HG03064 (cell line): ENCODE data around the gene TRPV5.

Experiments used
- ATAC-seq: cut with Tn5 transposase; IDR thresholded peaks from one replicate; pipeline ENCODE4 v1.9.1; 2021; ENCODE audit warnings: low read depth; ENCODE audit not compliant: unreplicated experiment

The TRPV5 gene

DNA sequence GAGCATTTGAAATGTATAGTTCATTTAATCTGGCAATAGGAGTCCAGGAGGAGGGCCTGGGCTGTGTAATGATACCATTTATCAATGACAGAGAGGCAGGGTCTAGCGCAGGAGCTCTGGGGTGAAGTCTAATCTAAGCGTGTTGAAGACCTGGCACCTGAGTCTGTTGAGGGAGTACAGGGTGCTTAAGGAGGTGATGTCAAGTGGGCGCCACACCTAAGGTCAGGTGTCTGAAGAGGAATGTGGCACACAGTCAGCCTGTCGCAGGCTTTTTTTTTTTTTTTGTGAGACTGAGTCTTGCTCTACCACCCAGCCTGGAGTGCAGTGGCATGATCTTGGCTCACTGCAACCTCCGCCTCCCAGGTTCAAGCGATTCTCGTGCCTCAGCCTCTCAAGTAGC lies 8.0 kb upstream of the TRPV5 start:
- no peak for ATAC-seq

DNA sequence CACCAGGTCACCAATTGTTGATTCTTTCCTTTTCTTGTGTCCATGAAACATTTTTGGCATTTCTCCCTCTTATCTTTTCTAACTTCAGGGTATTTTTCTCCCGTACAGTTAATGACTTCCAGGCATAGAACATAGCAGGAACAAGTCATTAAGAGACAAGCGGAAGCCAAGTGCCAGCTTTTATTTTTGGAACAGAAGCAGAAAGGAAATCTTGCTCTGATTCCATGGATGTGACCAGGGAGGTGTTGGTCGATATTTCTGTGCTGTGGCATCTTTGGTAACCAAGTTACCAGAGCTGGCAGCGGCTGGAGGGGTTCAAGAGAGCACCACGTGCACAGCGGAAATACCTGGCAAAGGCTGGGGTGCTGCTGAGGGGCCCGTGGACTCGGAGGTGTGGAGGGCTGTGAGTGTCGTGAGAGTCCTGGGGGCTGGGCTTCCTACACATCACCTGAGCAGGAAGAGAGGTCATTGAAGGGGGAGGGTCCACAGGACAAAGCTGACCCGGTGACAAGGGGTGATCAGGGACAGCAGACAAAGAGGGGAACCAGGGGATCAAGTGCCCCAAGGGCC lies 7.5 kb upstream of the TRPV5 start:
- no peak for ATAC-seq

DNA sequence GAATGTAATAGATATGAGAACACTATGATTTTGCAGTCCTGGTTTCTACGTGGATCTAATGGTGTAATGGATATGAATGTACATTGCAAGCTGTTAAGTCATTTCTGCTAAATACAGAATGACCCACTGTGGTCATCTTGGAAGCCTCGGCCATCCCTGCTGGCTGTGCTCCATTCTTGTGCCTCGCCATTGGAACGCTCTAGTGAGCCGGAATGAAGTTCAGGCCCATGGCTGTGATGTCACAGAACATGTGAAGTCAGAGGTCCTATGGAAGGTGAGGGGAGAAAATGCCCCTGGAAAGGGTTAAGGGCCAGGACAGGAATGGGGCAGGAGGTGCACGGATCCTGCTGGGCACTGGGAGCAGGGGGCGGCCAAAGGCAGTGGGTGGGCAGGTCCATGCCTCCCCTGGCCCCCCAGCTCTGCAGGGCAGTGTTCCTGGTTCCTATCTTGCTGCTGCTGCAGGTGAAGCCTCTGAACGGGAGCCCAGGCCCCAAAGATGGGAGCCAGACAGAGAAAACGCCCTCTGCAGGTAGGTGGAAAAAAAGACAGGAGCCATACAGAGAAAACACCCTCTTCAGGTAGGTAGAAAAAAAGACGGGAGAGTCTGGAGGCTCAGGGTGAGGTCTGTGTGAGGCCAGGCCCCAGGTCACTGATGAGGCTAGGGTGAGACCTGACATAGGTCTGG lies 5.8 kb upstream of the TRPV5 start, which contains the start of gene LLCFC1:
LLCFC1 (plus strand) TSS at position 259 of the 685 bp plus-strand sequence; CDS start at position 397, 138 bp downstream.
- ATAC-seq = no peak

DNA sequence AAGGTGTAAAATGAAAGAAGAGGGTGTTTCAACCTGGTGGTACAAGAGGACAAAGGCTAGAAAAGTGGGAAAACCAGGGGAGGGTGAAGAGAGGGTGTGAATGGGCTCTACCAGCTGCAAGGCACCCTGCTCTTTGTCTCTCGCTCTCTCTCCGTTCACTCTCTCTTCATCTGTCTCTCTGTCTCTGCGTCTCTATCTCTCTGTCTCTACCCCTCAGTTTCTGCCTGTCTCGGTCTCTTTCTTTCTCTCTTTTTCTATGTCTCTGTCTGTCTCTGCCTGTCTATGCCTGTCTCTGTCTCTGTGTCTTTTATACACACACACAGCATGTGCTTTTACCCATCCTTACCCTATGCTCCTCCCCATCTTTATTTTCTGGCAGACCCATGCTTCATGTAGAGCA lies 5.1 kb upstream of the TRPV5 start:
- ATAC-seq = no peak

DNA sequence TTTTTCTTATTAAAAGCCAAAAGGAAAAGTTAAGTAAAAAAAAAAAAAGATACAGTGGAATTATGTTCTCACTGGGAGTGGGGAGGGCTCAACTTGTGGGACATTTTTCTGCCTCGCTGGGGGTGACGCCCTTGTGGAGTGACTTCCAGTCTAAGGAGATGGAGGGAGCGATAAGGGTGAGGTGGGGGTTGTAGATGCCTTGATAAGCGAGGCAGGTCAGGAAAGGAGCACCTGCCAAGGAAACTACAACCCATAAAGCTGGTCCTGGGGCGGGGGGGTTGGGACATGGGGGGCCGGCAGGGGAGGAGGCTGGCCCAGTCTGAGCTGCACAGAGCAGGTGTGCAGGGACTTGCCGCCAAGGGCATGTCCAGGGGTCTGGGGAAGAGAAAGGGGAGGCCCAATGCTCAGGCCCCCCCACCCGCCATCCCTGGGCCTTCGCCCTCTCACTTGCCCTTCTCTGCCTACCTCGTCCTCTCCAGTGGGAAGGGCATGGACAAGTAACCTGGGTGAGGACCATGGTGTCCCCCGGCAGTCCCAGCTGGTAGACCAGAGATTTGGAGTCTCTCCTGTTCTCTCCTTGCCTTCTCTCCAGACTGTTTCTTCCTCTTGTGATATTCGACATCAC lies 2.5 kb upstream of the TRPV5 start:
- ATAC-seq = no peak

DNA sequence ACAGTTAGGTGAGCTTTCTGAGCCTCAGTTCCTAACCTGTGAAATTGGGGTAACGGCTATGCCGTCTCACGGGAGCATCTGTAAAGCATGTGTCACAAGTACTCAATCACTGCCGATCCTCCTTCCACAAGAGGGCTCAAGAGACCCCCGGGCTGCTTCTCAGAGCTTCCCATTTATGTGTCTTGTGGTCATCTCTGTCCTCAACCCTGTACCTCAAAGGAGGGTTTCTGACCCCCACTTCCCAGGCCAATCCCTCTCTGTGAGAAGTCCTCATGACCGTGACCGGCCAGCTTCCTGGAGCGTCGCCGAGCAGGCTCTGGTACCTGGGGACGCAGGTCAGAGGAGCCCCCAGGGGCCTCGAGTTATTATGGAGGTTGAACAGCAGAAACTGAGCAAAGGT lies 510 bp upstream of the TRPV5 start:
- no peak for ATAC-seq

DNA sequence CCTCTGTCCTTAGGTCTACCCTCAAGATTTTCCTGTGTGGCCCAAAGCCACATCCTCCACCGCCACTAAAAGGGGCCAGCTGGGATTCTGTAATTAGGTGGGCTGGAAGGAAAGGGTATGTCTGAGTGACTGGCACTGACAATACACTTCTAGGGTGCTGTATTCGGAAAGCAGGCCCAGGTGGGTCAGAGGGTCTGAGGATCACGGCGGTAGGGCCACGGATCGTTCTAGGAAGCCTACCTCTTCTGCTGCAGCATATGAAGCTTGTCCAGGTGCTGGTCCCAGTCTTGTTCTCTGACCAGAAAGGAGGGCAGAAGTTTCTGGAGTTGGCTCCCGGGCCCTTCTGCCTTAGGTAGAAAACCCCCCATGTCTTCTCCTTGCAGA lies 462 bp downstream of the TRPV5 start:
- ATAC-seq = no peak

DNA sequence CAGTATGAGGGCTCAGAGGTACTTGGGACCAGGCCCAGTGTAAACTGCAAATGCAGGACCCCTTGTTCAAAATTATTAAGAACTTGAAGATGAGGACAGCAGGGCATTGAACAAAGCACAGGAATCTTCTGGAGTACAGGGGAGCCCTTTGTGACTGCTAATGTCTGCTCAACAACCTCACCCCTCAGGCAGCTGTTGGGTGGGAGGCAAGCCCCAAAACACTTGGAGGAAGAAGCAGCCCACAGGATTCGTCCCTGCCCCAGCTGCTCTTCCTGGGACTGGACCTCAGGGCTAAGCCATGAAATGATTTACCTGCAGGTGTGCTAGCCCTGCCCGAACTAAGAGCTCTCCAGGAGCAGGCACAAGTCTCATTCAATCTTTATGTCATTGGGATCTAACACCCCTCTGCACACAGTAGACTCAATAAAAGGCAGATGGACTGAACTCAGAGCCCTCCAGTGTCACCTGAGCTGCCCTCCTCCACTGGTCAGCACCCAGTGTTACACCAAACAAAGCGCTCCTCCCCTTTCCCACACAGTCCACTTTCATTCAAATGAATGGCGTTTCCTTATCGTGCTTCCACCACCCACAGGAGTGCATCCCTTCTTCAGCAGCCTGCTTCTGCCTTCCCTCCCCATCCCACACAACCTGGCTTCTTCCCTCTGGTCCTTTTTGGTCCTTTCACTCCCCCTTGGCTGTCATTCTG lies 1.0 kb downstream of the TRPV5 start:
- no peak for ATAC-seq

DNA sequence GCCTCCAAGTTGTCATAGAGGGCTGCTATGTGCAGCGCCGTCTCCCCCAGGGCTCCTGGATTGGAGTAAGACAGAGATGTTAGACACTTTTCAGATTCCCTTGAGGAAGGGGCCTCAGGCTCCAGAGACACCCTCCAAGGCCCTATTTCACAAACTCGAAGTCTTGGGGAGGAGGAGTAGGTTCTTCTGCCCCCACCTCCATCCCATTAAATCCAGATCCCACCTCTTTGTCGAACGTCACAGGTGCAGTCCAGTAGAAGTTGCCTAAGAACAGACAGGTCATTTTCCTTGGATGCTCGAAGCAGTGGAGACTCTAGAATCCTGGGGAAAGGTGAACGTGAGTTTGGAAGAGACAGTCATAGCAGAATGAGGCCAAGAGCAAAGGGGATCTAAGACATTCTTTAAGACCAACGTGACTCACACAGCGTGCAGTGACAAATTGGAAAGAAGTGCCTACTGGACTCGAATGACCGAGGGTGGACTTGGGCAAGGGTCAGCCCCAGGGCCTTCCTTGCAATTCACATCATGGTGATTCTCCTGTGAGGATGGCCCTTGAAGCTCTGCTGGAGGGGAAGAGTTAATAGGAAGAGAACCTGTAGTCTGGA lies 3.3 kb downstream of the TRPV5 start:
- no peak for ATAC-seq

DNA sequence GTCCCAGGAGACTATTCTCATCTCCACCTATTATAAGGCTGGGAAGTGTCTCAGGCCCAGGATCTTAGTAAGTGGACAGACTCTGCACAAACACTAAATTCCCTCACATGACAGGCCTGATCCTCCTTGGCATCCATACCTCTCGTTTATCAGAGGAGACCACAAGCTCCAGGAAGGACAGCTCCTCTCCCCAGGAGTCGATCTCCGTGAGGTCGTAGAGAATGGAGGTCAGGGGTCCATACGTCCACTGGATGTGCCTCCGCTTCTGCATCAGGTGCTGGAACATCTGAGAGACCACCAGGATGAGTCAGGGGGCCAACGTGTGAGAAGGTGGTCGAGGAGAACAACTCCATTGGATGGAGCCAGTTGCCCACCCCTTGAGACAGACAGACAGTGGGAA lies 5.6 kb downstream of the TRPV5 start:
- ATAC-seq = no peak

DNA sequence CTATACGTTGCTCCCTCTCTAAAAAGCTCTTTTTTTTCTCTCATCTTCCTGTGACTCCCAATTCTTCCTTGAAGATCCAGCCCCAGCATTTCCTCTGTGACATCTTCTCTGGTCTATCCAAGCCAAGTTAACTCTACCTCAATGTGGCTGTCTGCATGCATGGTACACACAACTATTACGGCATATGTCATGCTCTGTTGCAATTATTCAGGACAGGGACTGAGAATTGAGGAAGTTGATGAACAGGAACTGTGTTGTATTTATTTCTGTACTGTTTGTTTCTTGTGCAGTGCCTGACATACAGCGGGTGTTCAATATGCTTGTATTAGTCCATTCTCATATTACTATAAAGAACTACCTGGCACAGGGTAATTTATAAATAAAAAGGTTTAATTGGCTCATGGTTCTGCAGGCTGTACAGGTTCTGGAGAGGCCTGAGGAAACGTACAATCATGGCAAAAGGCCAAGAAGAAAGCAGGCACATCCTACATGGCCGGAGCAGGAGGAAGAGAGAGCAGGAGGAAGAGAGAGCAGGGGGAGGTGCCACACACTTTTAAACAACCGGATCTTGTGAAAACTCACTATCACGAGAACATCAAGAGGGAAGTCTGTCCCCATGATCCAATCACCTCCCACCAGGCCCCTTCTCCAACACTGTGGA lies 6.3 kb downstream of the TRPV5 start:
- ATAC-seq = no peak

DNA sequence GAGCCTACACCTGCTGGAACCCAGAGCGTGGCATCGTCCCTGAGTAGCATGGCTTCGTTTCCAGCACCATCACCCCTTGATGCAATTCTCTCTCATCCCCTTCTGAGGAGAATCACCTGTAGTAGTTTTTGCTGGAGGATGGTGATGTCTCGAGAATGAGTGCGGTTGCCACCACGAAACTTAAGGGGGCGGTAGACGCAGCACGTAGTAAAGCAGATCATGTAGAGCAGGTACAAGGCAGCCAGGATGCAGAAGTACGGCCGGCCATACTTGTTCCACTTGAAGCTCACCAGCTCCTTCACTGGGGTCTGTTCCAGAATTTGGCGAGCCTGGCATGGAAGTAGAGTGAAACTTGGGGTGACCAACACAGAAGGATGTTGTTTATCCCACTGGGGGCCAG lies 8.1 kb downstream of the TRPV5 start:
- ATAC-seq = no peak

DNA sequence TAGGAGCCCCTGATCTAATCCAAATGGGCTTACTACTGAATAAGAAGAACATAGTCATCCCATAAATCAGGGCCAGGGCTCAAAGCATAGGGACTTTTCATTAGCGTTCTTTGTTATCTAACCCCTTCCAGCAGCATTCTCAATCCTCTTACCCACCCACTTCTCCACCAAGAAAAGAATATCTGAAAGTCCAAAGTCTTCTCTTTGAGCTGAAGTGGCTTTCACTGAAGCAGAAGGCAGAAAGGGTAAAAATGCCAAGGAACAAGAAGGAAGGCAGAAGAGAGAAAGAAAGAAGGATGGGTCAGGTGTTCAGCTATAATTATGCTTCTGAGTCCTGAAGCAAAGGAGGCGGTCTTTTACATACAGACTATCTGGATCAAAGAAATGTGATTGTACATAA lies 10.2 kb downstream of the TRPV5 start:
- ATAC-seq = no peak

DNA sequence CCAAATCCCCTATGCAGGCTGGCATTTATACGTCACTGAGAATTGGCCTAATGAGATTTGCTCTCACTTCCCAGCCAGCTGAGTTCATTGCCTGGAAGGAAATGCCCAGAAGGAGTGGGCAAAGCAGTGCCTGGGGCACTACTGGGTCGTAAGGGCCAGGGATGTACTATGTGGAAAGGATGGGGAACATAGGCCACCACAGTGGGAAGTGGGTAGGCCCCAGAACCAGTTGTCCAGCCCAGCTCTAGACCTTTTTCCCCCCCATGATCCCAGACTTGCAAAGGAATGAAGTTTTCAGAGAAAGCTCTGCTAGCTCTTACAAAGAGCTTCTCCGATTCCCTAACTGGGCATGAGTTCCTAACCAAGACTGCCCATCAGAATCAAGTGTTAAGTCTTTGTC lies 13.9 kb downstream of the TRPV5 start:
- no peak for ATAC-seq

DNA sequence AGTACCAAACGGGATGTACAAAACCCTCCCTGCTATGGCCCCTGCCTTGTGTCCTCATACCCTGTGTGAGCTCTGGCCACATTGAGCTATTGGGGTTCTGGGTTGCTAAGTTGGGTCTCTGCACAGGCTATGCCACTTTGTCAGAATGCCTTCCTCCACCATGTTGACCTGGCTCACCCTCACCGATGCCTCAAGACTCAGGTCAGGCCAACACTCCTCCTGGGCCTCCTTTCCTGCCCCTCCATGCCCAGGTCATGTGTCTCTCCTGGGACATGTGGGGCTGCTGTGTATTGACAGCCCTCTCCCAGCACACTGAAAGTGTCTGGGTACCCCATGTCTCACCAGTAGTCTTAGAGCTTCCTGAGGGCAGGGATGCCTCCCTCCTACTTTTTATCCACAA lies 14.6 kb downstream of the TRPV5 start:
- no peak for ATAC-seq

DNA sequence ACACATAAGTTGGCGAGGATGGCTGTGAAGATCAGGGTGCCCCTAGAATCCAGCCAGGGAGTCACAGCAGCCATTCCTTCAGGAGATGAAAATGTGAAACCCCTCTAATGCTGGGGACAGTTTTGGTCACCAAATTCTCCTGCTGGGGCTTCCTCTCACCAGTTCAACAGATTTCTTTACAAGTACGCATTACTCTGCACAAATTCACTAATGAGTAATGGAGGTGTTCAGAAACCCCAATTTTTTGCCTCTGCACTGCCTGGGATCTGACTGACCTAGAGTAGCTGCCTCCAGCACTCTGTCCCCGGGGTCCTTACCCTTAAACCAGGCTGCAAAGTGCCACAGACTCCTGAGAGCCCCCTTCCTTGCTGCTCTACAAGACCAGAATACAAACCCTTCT lies 16.1 kb downstream of the TRPV5 start:
- ATAC-seq = no peak

DNA sequence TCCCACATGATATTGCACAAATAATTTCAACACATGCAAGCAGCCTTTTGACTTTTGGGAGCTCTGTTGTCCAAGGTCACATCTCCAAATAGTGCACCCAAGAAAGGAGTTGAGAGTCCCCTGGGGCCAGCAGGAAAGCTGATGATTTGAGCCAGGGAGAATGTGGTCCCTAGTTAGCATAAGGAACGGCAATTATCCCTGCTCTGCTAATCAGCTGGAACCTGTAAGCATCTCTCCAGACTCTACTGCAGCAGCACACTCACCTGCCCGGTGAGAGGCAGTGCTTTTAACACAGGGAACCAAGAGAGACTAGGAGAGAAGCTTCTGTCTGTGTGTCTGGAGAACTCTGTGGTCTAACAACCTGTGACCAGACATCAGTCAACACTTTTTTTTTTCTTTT lies 17.0 kb downstream of the TRPV5 start:
- no peak for ATAC-seq

DNA sequence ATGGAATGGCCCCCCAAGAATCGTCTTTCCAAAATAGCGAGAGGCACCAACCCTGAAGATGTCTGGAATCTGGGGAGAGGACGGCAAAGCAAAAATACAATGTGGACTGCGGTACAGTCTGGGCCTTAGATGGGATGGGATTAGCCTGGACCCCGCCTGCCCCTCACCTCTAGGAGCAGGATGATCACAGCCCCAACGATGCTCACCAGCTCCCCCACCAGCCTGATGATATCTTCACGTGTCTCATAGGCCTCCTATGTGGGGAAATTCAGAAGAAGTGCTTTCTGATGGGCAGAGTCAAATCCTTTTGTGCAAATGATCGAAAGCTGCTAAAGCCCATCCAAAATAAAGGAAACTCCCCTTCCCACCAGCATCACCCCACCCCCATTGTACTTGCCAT lies 18.2 kb downstream of the TRPV5 start:
- no peak for ATAC-seq

DNA sequence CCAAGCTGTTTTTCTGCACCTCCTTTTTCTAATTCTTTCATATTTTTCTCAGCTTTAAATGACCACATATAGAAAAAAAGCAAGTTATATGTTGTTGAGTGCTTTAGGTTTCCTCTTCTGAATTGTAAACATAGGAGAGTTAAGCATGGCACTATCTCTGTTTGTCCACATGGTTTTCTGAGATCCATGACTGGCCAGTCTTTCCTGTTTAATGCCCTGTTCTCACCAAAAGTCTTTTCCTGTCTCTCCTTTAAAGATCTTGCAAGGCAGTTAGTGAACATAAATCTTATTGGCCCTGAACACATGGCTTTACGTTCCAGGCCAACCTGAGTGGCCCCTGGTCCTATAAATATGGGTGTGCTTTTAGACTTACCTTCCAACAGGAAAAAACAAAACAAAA lies 19.4 kb downstream of the TRPV5 start:
- ATAC-seq = no peak

DNA sequence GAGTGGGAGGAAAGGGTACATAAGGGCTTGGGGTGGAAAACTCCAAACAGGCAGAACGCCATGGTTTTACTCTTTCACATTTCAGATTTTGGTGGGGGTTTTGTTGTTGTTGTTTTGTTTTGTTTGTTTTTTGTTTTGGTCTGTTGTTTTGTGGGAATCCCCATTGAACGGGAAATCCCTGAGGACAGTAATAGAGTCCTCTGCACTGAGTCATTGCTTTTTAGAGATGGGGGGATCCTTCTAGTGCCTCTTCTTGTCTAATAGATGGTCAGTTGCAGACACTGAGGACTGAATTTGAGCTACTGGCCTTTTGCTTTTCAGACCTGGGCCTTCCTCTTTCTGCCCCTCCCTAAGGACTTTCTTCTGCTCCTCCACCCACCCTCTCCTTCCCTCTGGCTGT lies 20.0 kb downstream of the TRPV5 start:
- no peak for ATAC-seq

DNA sequence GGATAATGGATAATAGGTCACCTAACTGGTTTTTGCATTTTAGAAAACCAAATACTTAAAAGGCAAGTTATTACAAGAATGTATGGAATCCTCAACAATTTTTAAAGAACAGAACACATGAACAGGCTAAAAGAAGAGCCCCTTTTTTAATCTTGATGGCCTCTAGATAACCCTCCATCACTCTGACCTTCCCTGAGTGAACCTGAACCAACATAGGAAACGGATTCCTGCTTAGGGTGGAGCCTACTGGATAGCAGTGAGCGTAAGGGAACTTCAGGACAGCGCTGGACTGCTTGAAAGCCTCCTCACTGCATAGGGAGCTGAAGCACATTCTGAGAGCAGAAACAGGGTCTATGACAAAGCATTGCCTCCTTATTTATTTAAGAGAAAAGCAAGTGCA lies 20.5 kb downstream of the TRPV5 start:
- ATAC-seq = no peak
